Activated CD4-positive, CD25-positive, alpha-beta regulatory T cell (primary cell): ENCODE results near the gene IL3.

ENCODE experiments used
- DNase-seq, 4 experiments: peaks; one replicate each; lab custom pipeline; 2025; lab: John Stamatoyannopoulos, UW

The IL3 gene

GRCh38 chr5:132026516-132027008 lies 33.9 kb upstream of the IL3 start:
- no peak for DNase-seq

- no peak for DNase-seq
Measured at GRCh38 chr5:132027027-132027426, 33.4 kb upstream of the IL3 start.

- no peak for DNase-seq
Measured at GRCh38 chr5:132029609-132030330, 30.7 kb upstream of the IL3 start.

DNA sequence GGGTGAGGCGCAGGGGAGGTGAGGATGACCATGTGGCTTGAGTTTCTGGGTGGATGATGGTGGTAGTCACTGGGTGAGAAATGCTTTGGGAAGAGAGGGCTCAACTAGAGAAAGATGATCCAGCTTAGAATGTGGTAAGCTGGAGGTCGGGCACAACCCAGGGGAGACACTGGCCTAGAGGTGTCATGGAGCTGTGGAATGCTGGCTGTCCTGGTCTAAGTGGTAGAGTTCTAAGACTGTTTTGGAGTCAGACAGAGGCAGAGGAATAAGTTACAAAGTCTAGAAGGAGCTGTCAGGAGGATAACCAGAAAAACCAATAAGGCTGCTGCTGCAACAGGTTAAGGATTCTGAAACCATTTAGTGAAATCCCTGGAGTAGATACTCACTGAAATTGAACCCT lies 29.8 kb upstream of the IL3 start:
- DNase-seq: no peak

- DNase-seq: no peak
Measured at GRCh38 chr5:132032196-132032595, 28.3 kb upstream of the IL3 start.

DNA sequence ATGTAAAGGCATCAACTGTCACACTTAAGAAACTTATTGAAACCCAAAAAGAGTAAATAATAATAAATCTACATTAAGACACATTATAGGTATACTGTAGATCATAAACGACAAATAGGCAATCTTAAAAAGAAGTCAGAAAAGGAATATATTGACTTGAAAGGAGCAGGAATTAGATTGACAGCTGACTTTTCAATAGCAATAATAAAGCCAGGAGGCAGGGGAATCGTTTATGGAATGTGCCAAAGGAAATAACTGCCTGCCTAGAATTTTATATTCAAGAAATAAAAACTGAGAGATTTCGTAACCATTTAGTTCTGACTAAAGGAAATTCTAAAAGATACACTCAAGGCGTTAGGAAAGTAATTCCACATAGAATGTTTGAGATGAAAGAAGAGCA lies 27.3 kb upstream of the IL3 start:
- DNase-seq: no peak

DNA sequence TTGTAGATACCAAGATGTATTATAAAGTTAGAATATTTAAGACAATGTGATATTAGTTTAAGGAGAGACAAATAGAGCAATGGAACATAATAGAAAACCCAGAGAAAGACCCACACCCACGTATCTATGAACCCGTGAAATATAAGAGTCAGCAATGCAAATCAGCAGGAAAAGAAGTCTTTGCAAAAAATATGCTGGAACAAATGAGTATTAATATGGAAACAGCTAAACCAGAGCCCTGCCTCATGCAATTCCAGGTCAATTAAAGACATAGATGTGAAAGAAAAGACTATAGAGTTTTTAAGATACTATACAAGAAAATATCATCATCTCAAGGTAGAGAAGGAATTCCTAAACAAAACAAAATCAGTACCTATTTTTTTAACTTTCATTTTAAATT lies 23.1 kb upstream of the IL3 start:
- no peak for DNase-seq

GRCh38 chr5:132044207-132044606 lies 16.2 kb upstream of the IL3 start:
- no peak for DNase-seq

DNA sequence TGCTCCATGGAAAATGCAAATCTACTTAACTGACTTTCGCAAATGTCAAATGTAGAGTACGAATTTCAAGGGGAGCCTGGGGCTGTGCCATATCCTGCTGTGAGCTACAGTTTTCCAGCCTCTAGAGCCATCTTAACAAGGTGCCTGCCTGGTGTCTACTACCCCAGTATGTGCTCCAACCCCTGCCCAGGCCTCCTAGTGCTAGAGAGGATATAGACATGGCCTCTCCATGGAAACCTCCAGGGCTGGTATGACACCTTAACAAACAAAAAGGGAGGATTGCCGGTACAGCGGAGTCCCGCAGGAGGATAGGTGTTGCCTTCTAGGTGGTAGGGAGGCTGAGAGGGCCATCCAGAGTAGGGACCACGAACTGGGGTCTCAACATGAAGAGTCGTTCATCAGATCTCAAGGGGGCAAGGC lies 13.6 kb upstream of the IL3 start:
- DNase-seq: no peak

DNA sequence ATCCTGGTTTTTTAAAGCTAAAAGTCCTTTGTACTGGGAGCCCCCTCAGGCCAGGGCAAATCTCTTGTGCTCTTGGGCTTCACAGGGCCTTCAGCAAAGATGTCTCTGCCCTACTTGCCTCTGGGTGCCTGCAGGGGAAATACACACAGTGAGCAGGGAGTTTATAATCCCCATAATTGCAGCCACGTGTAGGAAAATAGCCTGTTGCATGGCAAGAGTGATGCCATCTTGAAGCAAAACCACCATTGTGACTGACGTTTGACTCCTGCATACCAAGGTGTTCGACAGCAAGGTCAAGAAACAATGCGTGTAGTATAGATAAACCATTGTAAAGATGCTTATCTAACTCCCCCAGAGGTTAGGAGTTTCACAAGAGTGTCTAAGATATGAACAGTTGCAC lies 11.4 kb upstream of the IL3 start:
- DNase-seq: no peak

- no peak for DNase-seq
Measured at GRCh38 chr5:132049559-132049958, 10.9 kb upstream of the IL3 start.

DNA sequence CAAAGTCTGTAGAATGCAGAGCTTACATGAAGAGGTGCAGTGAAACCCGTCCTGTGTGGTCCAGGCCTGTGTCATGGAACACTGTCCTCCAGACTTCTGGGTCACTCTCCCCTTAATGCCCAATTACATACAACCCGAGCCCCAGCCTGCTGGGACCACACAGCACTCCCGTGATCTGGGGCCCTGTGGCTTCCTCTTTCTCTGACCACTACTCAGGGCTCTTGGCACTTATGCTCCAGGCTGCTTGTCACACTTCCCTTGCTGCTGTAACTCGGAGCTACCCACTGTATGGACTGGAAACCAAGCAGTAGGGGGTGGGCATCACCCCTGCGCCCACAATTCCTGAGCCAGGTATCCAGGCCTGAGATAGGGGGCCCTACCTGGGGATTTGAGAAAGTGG lies 10.3 kb upstream of the IL3 start:
- no peak for DNase-seq

DNA sequence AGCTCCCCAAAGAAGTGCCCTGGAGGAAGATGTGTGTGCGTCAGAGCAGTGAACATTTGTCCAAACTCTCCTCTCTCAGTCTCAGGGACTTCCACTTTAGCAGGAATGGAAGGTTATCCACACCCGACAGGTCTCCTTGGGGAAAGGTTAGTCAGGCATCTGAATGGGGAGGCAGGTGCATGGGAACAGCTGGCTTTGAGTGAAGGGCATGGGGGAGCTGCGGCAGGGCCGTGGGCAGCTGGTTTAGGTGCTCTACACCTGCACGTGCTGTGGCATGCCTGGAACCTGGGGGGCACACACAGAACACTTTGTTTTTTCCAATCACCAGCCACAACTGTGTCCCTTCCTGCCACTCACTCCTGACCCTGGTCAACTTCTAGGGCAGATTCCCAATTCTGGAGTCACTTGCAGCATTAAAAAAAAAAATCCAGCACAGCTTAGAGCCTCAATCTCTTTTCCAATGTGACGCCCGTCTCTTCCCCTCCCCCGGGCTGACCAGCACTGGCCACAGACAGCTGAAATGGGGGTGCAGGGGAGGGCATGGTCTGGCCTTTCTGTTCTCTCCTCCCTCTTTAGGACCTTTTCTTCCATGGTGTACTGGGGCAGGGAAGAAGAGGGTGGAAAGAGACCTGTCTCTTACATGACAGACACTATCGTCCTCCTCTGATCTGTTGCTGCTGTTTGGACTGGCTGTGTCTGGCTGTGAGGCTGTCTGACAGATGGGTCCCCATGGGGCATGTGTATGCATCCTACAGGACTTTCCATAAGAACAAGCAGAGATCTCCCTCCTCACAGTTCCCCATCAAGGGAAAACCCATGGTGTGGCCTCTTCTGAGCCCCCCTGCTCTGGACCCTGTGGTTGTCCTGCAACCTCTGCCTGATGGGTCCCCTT lies 9.5 kb upstream of the IL3 start:
- no peak for DNase-seq

- no peak for DNase-seq
Measured at GRCh38 chr5:132052520-132052919, 7.9 kb upstream of the IL3 start.

DNA sequence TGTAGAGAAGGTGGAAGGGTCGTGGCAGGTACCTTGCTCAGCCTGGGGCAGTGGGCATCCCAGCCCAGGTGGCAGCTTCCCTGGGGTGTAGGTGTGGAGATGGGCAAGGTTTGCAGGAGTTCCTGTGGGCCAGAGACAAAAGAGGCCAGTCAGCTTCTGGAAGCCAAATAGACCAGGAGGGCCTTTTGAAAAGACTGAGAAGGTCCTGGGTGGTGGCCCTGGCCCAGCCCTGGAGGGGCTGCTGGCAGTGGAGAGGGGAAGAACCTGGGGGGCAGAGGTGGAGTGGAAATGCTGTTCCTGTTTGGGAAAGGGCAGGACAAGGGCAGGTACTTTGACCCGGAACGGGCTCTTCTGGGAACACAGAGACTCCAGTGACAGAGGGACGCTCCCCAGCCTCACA lies 7.0 kb upstream of the IL3 start:
- DNase-seq: no peak

DNA sequence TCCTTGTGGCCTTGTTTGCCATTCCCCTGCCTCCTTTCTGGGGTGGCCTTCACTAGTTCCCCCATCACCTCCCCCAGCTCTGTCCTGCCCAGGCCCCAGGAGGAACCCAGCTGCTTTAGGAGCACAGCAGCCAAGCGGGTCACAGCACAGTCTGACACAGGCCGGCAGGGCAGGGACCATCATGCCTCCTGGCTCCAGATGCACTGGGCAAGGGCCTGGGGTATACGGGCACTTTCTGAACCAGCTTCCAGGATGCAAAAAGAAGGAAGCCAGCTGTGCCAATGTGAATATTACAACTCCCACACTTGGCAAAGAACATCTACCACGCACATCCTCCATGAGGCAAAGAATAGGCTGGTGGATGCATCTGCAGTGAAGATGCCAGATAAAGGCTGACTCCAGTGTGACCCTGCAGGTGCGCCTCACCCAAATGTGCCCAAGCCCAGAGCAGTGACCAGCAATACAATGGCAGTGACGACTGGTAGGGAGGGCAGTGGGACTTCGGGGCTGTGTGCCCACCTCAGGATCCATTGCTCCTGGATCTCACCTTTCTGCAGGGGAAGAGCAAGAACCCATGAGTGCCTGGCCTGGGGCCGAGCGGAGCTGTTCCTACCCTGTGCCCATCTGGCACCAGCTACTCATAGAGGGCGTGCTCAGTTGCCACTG lies 6.3 kb upstream of the IL3 start:
- no peak for DNase-seq

GRCh38 chr5:132054697-132055440 lies 5.6 kb upstream of the IL3 start:
- DNase-seq: no peak

DNA sequence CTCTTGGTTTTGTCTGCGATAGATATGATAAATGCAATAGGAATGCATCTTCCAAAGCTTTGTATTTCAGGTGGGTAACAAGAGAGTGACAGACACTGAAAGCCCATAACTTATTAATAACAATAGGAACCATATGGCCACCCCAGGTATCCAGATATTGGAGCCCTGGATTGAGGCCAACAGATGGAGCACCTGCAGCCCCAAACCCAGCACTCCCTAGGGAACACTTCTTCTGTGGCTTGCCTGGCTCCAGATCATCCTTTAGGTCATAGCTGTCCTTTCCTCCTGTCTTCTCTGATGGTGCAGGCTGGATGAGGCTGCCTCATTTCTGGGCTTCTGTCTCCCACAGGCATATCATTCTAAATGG lies 5.0 kb upstream of the IL3 start:
- DNase-seq: no peak

- no peak for DNase-seq
Measured at GRCh38 chr5:132055808-132056609, 4.4 kb upstream of the IL3 start.

DNA sequence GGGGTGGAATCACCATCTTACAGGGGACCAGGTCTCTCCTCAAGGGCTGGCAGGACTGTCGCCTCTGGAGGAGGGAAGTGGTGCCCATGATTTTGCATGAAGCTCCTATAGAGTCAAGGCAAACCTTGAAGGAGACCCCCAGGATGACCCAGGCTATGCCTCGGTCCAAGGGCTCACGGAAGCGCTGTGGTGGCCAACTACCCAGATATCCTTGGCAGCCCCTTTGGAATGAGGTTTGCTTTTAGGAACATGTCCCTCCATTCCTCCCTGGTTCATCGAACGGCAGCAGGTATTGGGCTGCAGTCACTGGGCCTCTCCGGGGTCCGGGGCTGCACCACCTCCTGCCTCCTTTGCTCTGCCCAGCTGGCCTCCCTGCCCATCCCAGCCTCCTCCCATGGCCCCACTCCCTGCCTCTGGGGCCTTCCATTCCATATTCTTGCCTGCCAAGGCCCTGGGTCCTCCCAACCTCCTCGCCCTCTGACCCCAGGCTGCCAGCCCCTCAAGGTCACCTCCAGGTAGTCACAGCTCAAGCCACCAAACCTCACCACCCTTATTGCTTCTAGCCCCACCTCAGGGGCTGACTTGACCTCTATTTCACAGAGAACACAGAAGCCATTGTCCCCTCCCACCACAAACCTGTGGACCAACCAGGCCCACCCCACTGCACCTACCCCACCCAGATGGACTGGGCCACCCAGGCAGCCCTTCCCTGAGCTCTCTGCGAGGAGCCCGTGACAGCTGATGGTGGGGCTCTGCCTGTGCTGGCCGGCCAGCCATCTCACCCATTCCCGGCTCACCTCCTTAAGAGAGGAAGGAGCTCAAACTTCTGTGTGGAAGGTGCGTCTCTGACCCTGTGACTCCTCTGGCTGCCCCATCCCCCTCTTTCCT lies 3.6 kb upstream of the IL3 start:
- DNase-seq: no peak
